Stimulated activated CD4-positive, alpha-beta T cell treated with anti-CD3 and anti-CD28 coated beads, Interleukin-4, amount 100 ng/mL, for 48 hours (primary cell): Measurements from ENCODE around the gene LLGL2.
A peak's percentile ranks its signal among the peaks of the same experiment; 100 is the strongest.
"Not testable (repeated sequence)": the region's sequence is repeated elsewhere in the genome, so short reads cannot be mapped to it uniquely, and the experiment has no call there.

Experiments
- DNase-seq, 2 donors: peaks; one replicate each; pipeline ENCODE4 v3.0.0-alpha.2; 2020; ENCODE audit warnings: low read depth in 2 of 2

The LLGL2 gene

DNA sequence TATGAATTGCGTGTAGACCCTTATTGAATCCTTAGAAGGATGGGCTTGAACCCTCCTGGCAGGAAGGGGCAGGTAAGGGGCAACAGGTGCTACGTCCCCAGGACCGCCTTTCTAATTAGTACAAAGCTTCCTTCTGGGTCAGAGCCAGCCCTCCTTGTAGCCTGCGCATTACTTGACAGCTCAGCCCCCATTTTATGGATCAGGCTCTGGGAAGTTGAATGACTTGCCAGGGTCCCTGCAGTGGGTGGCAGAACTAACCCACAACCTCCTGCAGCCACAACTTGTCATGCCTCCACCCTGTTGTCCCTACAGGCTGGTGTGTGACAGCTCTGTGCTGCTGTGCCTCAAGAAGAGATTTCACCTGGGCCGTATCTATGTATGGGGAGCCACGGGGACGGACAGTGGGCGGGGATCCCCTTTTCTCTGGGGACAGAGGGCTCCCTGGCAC is 64.8 kb downstream of the LLGL2 start:
- DNase-seq, result no peak

GRCh38 chr17:75590849-75591721 is 65.6 kb downstream of the LLGL2 start:
- DNase-seq, result no peak

- no peak for DNase-seq
These were observed 66.3 kb downstream of the LLGL2 start for GRCh38 chr17:75591722-75592302.

DNA sequence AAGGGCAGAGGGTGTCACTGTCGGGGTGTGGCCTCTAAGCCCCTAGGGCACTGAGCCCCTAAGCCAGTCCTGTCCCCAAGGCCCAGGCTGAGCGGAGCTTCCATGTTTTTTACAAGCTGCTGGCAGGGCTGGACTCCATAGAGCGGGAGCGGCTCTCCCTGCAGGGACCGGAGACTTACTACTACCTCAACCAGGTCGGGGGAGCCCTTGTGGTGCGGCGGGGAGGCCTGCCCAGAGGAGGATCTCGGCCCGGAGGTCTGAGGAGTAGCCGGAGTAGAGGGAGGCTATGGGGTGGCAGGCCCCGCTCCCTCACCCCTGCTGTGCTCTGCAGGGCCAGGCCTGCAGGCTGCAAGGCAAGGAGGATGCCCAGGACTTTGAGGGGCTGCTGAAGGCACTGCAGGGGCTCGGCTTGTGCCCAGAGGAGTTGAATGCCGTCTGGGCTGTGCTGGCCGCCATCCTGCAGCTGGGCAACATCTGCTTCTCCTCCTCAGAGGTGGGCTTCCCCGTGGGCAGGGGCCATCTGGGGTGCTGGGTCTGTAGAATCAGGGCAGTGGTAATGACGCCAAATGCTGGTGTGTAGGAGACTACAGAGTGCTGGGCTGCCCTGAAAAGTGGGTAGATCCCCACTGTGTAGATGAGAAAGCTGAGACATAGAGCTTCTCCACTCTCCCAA is 67.0 kb downstream of the LLGL2 start:
- no peak for DNase-seq

- DNase-seq, result not testable (repeated sequence)
These were observed 67.9 kb downstream of the LLGL2 start for GRCh38 chr17:75593430-75593829.

GRCh38 chr17:75594499-75595283 is 69.2 kb downstream of the LLGL2 start:
- DNase-seq, result no peak

- DNase-seq, result no peak
These were observed 69.9 kb downstream of the LLGL2 start for GRCh38 chr17:75595284-75595919.

- no peak for DNase-seq
These were observed 70.4 kb downstream of the LLGL2 start for GRCh38 chr17:75595920-75596313.

- DNase-seq, result no peak
These were observed 71.0 kb downstream of the LLGL2 start for GRCh38 chr17:75596320-75597087.

DNA sequence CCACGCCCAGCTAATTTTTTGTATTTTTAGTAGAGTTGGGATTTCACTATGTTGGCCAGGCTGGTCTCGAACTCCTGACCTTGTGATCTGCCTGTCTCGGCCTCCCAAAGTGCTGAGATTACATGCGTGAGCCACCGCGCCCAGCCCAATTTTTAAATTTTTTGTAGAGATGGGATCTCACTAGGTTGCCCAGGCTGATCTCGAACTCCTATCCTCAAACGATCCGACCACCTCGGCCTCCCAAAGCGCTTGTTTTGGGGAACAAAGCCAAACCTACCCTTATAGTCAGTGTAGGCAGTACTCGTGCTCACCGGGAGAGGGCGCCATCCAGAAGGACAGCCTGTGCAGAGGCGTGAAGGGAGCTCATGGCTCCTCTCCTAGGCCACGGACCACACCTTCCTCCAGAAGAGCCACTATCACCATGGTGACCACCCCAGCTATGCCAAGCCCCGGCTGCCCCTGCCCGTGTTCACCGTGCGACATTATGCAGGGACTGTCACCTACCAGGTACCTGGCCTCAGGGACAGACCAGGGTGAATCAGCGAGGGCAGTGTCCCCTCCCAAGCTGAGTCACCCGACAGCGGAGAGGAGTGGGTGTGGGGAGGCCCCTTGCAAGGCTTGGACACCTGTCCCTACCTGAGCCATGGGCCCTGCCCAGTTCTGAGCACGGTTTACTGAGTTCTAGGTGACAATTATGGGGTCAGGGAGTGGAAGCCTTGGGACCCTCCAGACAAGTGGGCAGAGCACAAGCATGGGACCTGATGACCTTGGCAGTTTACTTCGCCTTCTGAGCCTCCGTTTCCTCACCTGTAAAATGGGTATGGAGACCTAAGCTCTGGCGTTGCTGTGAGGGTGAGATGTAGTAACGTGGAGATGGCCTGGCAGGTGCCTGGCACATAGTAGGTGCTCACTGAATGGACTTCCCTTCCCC is 75.8 kb downstream of the LLGL2 start:
- peak; percentile 54 to 67 for DNase-seq

- no peak for DNase-seq
These were observed 77.1 kb downstream of the LLGL2 start for GRCh38 chr17:75602644-75603043.

GRCh38 chr17:75603123-75603522 is 77.6 kb downstream of the LLGL2 start:
- no peak for DNase-seq

GRCh38 chr17:75604034-75604695 is 78.7 kb downstream of the LLGL2 start:
- DNase-seq, result no peak

DNA sequence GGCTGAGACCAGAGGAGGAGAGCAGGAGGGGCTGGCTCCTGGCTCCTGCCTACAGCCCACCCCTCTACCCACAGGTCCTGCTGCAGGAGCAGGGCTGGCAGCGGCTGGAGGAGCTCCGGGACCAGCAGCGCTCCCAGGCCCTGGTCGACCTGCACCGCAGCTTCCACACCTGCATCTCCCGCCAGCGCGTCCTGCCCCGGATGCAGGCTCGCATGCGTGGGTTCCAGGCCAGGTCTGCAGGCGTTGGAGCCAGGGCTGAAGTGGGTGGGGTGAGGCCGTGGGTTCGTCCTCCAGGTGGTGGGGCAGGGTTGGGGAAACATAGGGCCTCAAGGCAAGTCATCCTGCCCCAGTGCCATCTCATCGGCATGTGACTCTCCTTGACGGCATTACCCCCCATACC is 80.3 kb downstream of the LLGL2 start:
- DNase-seq, result no peak

DNA sequence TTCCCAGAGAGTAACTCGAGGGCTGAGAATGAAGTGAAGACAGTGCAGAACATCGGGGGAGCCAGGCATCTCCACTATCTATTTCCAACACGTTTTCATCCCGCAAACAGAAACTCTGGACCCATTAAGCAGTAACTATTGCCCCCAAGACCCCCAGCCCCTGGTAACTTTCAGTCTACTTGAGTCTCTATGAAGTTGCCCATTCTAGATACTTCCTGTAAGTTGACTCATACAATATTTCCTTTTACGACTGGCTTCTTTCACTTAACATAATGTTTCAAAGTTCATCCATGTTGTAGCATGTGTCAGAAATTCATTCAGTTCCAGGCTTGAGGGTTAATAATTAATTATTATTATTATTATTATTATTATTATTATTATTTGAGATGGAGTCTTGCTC is 81.6 kb downstream of the LLGL2 start:
- no peak for DNase-seq

- no peak for DNase-seq
These were observed 84.8 kb downstream of the LLGL2 start for GRCh38 chr17:75610103-75610984.

DNA sequence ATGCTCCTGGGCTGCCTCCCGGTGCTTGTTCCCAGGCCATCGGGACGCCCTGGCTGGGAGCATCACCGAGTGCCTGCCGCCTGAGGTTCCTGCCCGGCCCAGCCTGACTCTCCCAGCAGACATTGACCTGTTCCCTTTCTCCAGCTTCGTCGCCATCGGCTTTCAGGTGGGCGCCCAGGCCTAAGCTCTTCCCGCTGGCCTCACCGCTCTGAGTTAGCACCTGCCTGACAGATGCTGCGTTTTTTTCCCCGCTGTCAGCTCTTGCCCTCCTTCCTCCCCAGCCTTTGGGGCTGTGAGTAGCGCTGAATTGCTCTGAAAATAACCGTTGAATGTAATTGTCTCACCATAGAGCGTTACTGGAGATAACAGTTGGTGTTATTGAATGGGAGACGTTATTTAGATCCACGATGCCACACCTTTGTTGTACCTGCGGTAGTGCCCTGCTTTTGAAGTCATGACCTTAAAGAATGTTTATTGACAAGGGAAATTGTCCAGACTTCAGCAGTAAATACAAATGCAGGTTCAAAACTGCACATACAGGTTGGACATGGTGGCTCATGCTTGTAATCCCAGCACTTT is 86.4 kb downstream of the LLGL2 start:
- no peak for DNase-seq
